SU-DHL-6 (cell line): ENCODE data around the gene CDC123.

ENCODE experiments used
- H2AFZ ChIP-seq: fragments of 200-600 bp; sonication (generic); 2 replicates; pipeline ENCODE4 v1.6.1; 2014; ENCODE audit warnings: low read depth, mild to moderate bottlenecking, moderate library complexity, mixed read lengths, antibody characterized with exemption, low read length; ENCODE audit not compliant: severe bottlenecking
- H3F3A ChIP-seq: fragments of 200-600 bp; shearing (Covaris generic); 2 replicates; pipeline ENCODE4 v1.6.0; 2016; ENCODE audit warnings: antibody characterized with exemption, mild to moderate bottlenecking; ENCODE audit not compliant: insufficient read depth
- H3K27ac ChIP-seq: fragments of 200-600 bp; sonication (generic); 2 replicates; pipeline ENCODE4 v1.5.1; 2016; ENCODE audit warnings: low read depth, mild to moderate bottlenecking, low read length, moderate library complexity, mixed read lengths
- H3K27me3 ChIP-seq: fragments of 200-600 bp; sonication (generic), shearing (Covaris generic); 2 replicates; pipeline ENCODE4 v1.6.0; 2014; ENCODE audit warnings: mild to moderate bottlenecking, low read length
- H3K36me3 ChIP-seq: fragments of 200-600 bp; sonication (generic); 2 replicates; pipeline ENCODE4 v1.6.1; 2014; ENCODE audit warnings: mild to moderate bottlenecking, low read length, mixed read lengths
- H3K4me2 ChIP-seq: fragments of 300-600, 200-600 bp; shearing (Covaris generic), sonication (generic); 2 replicates; pipeline ENCODE4 v1.6.0; 2014; ENCODE audit warnings: low read length, low read depth, mild to moderate bottlenecking; ENCODE audit not compliant: poor library complexity, severe bottlenecking
- H3K4me3 ChIP-seq: fragments of 200-600 bp; sonication (generic); 2 replicates; pipeline ENCODE4 v1.5.1; 2014; ENCODE audit warnings: antibody characterized with exemption, low read length, mild to moderate bottlenecking, mixed read lengths; ENCODE audit not compliant: insufficient read depth, poor library complexity, severe bottlenecking
- H3K79me2 ChIP-seq: fragments of 200-600 bp; sonication (generic); 2 replicates; pipeline ENCODE4 v1.6.1; 2014; ENCODE audit warnings: mild to moderate bottlenecking, low read length, moderate library complexity; ENCODE audit not compliant: insufficient read depth
- H3K9ac ChIP-seq: fragments of 200-600 bp; sonication (generic); 2 replicates; pipeline ENCODE4 v1.7.0; 2014; ENCODE audit warnings: mild to moderate bottlenecking, low read length
- H3K9me2 ChIP-seq: fragments of 200-600 bp; sonication (generic); replicated peaks from 2 replicates; pipeline ENCODE4 v1.6.1; 2014; ENCODE audit warnings: low read length; ENCODE audit not compliant: insufficient read depth
- H3K9me3 ChIP-seq: fragments of 200-600 bp; sonication (generic); 2 replicates; pipeline ENCODE4 v1.6.1; 2014; ENCODE audit warnings: low read length, mixed read lengths; ENCODE audit not compliant: insufficient read depth
- H4K20me1 ChIP-seq: fragments of 200-600 bp; sonication (generic); 2 replicates; pipeline ENCODE4 v1.6.1; 2014; ENCODE audit warnings: low read depth, mild to moderate bottlenecking, antibody characterized with exemption, low read length, moderate library complexity, mixed read lengths
- EZH2phosphoT487 ChIP-seq: fragments of 200-600 bp; sonication (generic), shearing (Covaris generic); conservative IDR thresholded peaks from 2 replicates; pipeline ENCODE4 v1.6.1; 2018; ENCODE audit warnings: mild to moderate bottlenecking, antibody characterized with exemption, low read length, moderate library complexity, mixed read lengths
- TF ChIP-seq, protein P1 (sequence below): fragments of 200-600 bp; sonication (generic); IDR thresholded peaks from one replicate; pipeline ENCODE4 v1.5.1; 2017; ENCODE audit warnings: antibody characterized with exemption, mild to moderate bottlenecking, low read length, moderate library complexity; ENCODE audit not compliant: insufficient read depth, poor library complexity, severe bottlenecking

CDC123 gene

GRCh38 chr10:12198156-12198555 is 2.2 kb downstream of the CDC123 start:
- Histone ChIP-seq H3K27ac (peak overlapping the region; percentile 5; the same call in 1 of the 2 replicates), H3K9ac (peak overlapping the region; percentile 12; the same call in 1 of the 2 replicates), H3K79me2 (peaks cover 95% of the 10 kb centered on the region), H3K27me3 (no peaks in the 10 kb centered on the region), H3K9me3 (no peaks in the 10 kb centered on the region), H3K36me3 (peaks cover 9% of the 10 kb centered on the region), H3K4me3 (peak overlapping the region; percentile 88), H3K9me2 (no peaks in the 10 kb centered on the region), H3K4me2 (peak overlapping the region; percentile 95), H4K20me1 (peaks cover 9% of the 10 kb centered on the region; the same call in 1 of the 2 replicates), H3F3A (peaks cover 8% of the 10 kb centered on the region; the same call in 1 of the 2 replicates), H2AFZ (no peak overlapping the region)
- TF ChIP-seq EZH2phosphoT487: no peak
- TF ChIP-seq, protein P1, sequence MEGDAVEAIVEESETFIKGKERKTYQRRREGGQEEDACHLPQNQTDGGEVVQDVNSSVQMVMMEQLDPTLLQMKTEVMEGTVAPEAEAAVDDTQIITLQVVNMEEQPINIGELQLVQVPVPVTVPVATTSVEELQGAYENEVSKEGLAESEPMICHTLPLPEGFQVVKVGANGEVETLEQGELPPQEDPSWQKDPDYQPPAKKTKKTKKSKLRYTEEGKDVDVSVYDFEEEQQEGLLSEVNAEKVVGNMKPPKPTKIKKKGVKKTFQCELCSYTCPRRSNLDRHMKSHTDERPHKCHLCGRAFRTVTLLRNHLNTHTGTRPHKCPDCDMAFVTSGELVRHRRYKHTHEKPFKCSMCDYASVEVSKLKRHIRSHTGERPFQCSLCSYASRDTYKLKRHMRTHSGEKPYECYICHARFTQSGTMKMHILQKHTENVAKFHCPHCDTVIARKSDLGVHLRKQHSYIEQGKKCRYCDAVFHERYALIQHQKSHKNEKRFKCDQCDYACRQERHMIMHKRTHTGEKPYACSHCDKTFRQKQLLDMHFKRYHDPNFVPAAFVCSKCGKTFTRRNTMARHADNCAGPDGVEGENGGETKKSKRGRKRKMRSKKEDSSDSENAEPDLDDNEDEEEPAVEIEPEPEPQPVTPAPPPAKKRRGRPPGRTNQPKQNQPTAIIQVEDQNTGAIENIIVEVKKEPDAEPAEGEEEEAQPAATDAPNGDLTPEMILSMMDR: no peak

DNA sequence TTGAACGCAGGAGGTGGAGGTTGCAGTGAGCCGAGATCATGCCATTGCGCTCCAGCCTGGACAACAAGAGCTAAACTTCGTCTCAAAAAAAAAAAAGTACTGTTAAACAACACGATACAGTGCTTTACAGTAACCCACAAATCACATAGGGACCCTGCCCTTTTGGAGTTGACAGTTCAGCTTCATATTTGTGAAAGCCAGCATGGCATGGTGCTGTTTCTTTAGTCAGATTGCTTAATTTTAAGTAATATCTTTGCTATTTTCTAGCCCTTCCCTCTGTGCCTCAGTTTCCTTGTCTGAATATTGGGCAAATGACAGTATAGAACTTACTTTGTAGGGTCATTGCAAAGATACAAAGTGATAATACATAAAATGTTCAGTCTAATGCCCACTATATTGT is 4.9 kb downstream of the CDC123 start:
- H3F3A ChIP-seq: peaks cover 8% of the 10 kb centered on the region; the same call in 1 of the 2 replicates
- no peak overlapping the region for H2AFZ ChIP-seq
- no peak overlapping the region for H3K27ac ChIP-seq
- H3K4me3 ChIP-seq: no peak overlapping the region
- TF ChIP-seq, protein P1: no peak
- no peak for TF ChIP-seq EZH2phosphoT487
- peaks cover 96% of the 10 kb centered on the region for H3K79me2 ChIP-seq
- no peaks in the 10 kb centered on the region for H3K27me3 ChIP-seq
- no peak overlapping the region for H3K9ac ChIP-seq
- no peaks in the 10 kb centered on the region for H3K9me3 ChIP-seq
- no peaks in the 10 kb centered on the region for H3K9me2 ChIP-seq
- peaks cover 9% of the 10 kb centered on the region; the same call in 1 of the 2 replicates for H4K20me1 ChIP-seq
- H3K36me3 ChIP-seq: peaks cover 15% of the 10 kb centered on the region
- no peak overlapping the region for H3K4me2 ChIP-seq

GRCh38 chr10:12201543-12201942 is 5.6 kb downstream of the CDC123 start:
- Histone ChIP-seq H3K4me3 (no peak overlapping the region), H3K9me2 (no peaks in the 10 kb centered on the region), H3K79me2 (peaks cover 97% of the 10 kb centered on the region), H2AFZ (no peak overlapping the region), H3K27me3 (no peaks in the 10 kb centered on the region), H3F3A (peaks cover 8% of the 10 kb centered on the region; the same call in 1 of the 2 replicates), H3K9me3 (no peaks in the 10 kb centered on the region), H3K4me2 (no peak overlapping the region), H4K20me1 (peaks cover 9% of the 10 kb centered on the region; the same call in 1 of the 2 replicates), H3K27ac (no peak overlapping the region), H3K36me3 (peaks cover 15% of the 10 kb centered on the region), H3K9ac (no peak overlapping the region)
- TF ChIP-seq, protein P1: no peak
- no peak for TF ChIP-seq EZH2phosphoT487
